Measurements from ENCODE around the gene TBC1D2.

The TBC1D2 gene

DNA sequence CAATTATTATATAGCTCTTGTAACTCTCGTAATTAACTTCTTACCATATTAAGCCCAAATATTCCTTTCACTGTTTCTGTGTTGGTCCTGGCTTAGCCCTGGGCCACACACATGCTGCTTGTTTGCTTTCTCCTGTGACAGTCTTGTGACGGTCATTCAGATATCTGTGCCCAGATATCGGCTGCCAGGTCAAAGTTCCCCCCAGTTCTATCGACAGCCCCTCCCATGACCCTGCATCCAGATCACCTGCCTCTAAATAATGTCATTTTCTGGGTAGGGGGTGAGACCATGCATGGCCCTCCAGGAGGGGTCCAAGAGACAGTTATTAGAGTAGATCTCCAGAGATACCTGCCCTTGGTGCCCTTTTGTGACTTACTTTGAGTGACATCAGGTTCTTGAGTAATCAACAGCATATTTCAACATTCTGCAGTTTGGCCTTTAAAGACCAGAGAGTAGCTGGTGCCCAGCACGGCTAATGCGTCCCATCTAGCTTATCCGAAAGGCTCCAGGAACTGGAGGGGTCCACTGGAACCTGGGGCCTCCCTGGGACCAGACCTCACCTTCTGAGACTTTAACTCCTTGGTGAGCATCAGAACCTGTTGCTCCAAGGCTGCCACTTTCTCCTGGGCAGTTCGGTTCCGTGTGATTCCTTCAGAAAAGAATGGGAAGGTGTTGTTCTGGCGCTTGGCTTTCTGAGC, 26.9 kb downstream of the TBC1D2 start:
- H3K4me3 ChIP-seq (ENCODE audit: control insufficient read depth, low read depth, low read length), result no peak overlapping the region
- TF ChIP-seq, protein P1, sequence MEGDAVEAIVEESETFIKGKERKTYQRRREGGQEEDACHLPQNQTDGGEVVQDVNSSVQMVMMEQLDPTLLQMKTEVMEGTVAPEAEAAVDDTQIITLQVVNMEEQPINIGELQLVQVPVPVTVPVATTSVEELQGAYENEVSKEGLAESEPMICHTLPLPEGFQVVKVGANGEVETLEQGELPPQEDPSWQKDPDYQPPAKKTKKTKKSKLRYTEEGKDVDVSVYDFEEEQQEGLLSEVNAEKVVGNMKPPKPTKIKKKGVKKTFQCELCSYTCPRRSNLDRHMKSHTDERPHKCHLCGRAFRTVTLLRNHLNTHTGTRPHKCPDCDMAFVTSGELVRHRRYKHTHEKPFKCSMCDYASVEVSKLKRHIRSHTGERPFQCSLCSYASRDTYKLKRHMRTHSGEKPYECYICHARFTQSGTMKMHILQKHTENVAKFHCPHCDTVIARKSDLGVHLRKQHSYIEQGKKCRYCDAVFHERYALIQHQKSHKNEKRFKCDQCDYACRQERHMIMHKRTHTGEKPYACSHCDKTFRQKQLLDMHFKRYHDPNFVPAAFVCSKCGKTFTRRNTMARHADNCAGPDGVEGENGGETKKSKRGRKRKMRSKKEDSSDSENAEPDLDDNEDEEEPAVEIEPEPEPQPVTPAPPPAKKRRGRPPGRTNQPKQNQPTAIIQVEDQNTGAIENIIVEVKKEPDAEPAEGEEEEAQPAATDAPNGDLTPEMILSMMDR (IDR thresholded peaks at IDR 0.05; ENCODE audit: control insufficient read depth, insufficient read depth, low read depth, low read length, missing control alignments), result no peak
- DNase-seq (ENCODE audit: low read depth), result no peak

DNA sequence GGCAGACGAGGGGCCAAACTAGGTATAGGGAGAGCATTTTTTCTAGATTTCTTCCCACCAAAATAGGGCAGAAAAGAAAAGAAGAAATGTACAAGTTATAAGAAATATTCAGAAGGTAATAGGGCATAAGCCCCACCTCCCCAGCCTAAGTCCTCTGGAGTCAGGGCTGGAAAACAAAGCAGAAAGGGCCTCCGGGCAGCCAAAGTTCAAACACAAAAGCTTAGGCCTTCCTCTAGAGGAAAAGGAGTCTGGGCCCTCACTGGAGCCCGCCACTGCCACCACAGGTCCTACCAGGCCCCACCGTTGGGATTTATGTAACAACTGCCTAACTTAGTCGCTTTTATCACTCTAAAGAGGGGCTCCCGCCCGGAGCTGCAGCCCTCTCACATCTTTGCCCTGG, 27.6 kb downstream of the TBC1D2 start:
- TF ChIP-seq, protein P1 (IDR thresholded peaks at IDR 0.05; ENCODE audit: control insufficient read depth, insufficient read depth, low read depth, low read length, missing control alignments), result no peak
- no peak overlapping the region for H3K4me3 ChIP-seq (ENCODE audit: control insufficient read depth, low read depth, low read length)
- no peak for DNase-seq (ENCODE audit: low read depth)

DNA sequence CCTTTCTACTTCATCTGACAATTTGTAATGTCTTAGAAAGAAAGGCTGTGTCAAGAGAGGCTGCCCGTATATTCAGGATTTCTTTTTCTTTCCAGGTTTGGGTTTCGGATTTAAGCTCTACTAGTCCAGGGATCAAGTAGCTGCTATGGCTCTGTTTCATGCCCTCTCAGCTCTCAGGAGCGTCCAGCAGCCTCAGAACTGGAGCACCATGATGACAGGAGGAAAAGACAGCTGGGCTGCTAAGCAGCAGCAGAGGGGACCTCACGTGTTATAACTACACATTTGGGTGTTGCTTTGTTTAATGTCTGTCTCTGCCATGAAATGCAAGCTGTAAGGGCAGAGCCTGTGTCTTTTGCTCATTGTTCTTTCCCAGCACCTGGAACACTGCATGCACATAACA, 28.5 kb downstream of the TBC1D2 start:
- no peak overlapping the region for H3K4me3 ChIP-seq (ENCODE audit: control insufficient read depth, low read depth, low read length)
- DNase-seq (ENCODE audit: low read depth), result no peak
- TF ChIP-seq, protein P1 (IDR thresholded peaks at IDR 0.05; ENCODE audit: control insufficient read depth, insufficient read depth, low read depth, low read length, missing control alignments), result no peak

DNA sequence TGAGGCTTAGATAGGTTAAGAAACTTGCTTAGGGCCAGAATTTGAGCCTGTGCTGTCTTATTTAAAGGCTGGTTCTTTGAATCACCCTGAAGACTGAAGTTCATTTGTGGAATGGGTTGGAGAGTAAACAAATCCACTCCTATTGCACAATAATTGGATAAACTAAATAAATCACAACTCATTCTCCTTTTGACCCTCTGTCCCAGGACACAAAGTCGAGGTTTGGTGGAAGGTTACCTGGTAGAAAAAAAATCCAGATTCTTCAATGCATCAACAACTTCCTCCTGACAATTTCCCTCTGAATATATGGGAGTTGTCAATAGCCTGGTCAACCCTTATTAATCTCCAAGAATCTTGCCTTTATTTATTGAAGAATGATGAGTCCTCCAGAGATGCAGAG, 28.9 kb downstream of the TBC1D2 start:
- DNase-seq (ENCODE audit: low read depth), result no peak
- TF ChIP-seq, protein P1 (IDR thresholded peaks at IDR 0.05; ENCODE audit: control insufficient read depth, insufficient read depth, low read depth, low read length, missing control alignments), result no peak
- H3K4me3 ChIP-seq (ENCODE audit: control insufficient read depth, low read depth, low read length), result no peak overlapping the region

DNA sequence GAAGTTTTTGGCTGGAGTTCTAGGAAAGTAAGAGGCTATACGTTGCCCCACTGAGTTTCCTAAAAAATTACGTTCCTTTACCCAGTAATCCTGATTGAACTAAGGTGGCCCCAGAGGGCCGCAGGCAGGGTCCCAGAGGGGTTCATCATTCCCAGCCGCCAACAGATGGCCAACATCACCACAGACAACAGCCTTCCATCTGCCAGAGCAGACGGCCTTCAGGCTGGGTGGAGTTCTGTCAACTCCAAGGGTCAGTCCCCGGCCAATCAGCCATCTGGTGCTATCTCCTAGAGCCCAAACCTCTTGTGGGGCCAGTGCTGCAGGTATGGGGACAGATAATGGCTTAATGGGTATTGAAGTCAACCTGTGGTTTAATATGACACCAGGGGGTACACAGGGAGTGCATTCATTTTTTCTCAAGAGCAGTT, 30.4 kb downstream of the TBC1D2 start:
- no peak for DNase-seq (ENCODE audit: low read depth)
- TF ChIP-seq, protein P1 (IDR thresholded peaks at IDR 0.05; ENCODE audit: control insufficient read depth, insufficient read depth, low read depth, low read length, missing control alignments), result no peak
- H3K4me3 ChIP-seq (ENCODE audit: control insufficient read depth, low read depth, low read length), result no peak overlapping the region

DNA sequence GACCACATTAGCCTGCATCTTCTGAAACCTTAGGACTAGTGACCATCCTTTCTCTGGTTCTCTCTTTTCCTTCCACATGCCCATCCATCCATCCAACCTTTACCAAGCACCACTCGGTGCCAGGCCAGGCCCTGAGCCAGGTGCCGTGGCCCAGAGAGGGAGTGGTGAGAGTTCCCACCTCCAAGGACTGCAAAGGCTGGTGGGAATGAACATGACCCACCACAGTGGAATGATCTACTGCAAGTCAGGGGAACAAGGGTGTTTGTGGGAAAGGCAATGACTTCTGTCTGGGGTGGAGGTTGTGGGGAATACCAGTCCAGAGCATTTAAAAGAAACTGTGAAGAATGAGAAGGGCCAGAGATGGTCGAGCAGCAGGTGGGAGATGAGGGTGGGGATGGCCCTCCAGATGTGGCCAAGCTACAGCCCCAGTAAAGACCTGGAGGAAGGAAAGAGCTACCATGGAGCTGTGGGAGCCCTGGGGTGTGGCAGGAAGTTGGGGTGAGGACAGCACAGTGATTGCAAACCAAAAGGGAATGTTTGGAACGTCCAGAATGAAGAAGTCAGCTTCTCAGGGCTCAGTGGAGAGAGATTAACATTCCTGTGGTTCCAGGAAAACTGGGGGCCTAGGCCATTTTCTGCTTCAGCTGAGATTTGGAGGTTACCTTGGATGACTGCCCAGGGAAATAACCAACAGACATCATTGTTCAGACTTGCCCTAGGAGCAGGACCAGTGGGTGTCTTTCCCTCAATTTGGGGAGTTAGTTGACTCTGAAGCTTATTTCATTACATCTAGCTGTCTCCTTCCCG, 32.4 kb downstream of the TBC1D2 start:
- peak; percentile 99 for DNase-seq (ENCODE audit: low read depth)
- TF ChIP-seq, protein P1 (IDR thresholded peaks at IDR 0.05; ENCODE audit: control insufficient read depth, insufficient read depth, low read depth, low read length, missing control alignments), result no peak
- H3K4me3 ChIP-seq (ENCODE audit: control insufficient read depth, low read depth, low read length), result no peak overlapping the region
